CD8-positive, alpha-beta memory T cell (primary cell): Measurements from ENCODE around the gene XG. TPM values are rescaled to one million over a fixed set of nuclear protein-coding genes. Genes with fewer than 3 reads are reported as not detected.
A peak's percentile ranks its signal among the peaks of the same experiment; 100 is the strongest.
"Not testable (repeated sequence)": the region's sequence is repeated elsewhere in the genome, so short reads cannot be mapped to it uniquely, and the experiment has no call there.

Experiments
- CTCF ChIA-PET: fragments of 350-600 bp; sonication (Branson Sonifier 250); formaldehyde crosslinking; loops from one replicate; lab custom pipeline; 2021; ENCODE audit warnings: antibody characterized with exemption; lab: Charles Lee
- POLR2A ChIA-PET: fragments of 350-600 bp; sonication (Branson Sonifier 250); formaldehyde crosslinking; loops from one replicate; lab custom pipeline; 2021; ENCODE audit warnings: antibody characterized with exemption; lab: Charles Lee
- DNase-seq, 5 donors: peaks; one replicate each; pipeline versions ENCODE4 v3.0.0 to v3.0.0-alpha.2; 2020 to 2022; ENCODE audit warnings: mixed read lengths in 1 of 5
- H3K27ac ChIP-seq: one replicate; pipeline ENCODE4 v1.7.0; 2013; ENCODE audit warnings: low read depth, mild to moderate bottlenecking, low read length, moderate library complexity
- H3K27me3 ChIP-seq: 2 replicates; pipeline ENCODE4 v1.7.0; 2013; ENCODE audit warnings: low read length, mild to moderate bottlenecking; ENCODE audit not compliant: insufficient read depth, poor library complexity, severe bottlenecking
- H3K36me3 ChIP-seq: 2 replicates; pipeline ENCODE4 v1.7.0; 2013; ENCODE audit warnings: mild to moderate bottlenecking, low read length, moderate library complexity; ENCODE audit not compliant: insufficient read depth
- H3K4me1 ChIP-seq: 2 replicates; pipeline ENCODE4 v1.7.0; 2013; ENCODE audit warnings: mild to moderate bottlenecking, low read length, moderate library complexity; ENCODE audit not compliant: insufficient read depth
- H3K4me3 ChIP-seq: 2 replicates; pipeline ENCODE4 v1.7.0; 2013; ENCODE audit warnings: mild to moderate bottlenecking, low read length
- H3K9me3 ChIP-seq: 2 replicates; pipeline ENCODE4 v1.7.0; 2013; ENCODE audit warnings: mild to moderate bottlenecking, low read length
- H3K27ac Mint-ChIP-seq, 8 donors: one replicate each; pipeline ENCODE4 v1.8.0; 2020 to 2021; ENCODE audit warnings: mixed read lengths in 8 of 8, mild to moderate bottlenecking in 6 of 8, inconsistent platforms in 3 of 8, moderate library complexity in 3 of 8
- H3K27me3 Mint-ChIP-seq, 2 donors: one replicate each; pipeline ENCODE4 v1.8.0; 2020 to 2021; ENCODE audit warnings: mixed read lengths in 2 of 2, mild to moderate bottlenecking in 1 of 2, moderate library complexity in 1 of 2
- H3K36me3 Mint-ChIP-seq, 3 donors: one replicate each; pipeline ENCODE4 v1.8.0; 2020 to 2021; ENCODE audit warnings: mixed read lengths in 3 of 3, inconsistent platforms in 1 of 3, mild to moderate bottlenecking in 1 of 3
- H3K4me1 Mint-ChIP-seq, 3 donors: one replicate each; pipeline ENCODE4 v1.8.0; 2020 to 2021; ENCODE audit warnings: mixed read lengths in 3 of 3, inconsistent platforms in 1 of 3, mild to moderate bottlenecking in 1 of 3
- H3K4me3 Mint-ChIP-seq, 7 donors: one replicate each; pipeline ENCODE4 v1.8.0; 2020 to 2021; ENCODE audit warnings: mixed read lengths in 7 of 7, mild to moderate bottlenecking in 6 of 7, moderate library complexity in 4 of 7, inconsistent platforms in 2 of 7
- H3K9me3 Mint-ChIP-seq, 5 donors: one replicate each; pipeline ENCODE4 v1.8.0; 2020 to 2022; ENCODE audit warnings: mixed read lengths in 5 of 5, mild to moderate bottlenecking in 3 of 5, moderate library complexity in 2 of 5, inconsistent platforms in 1 of 5
- polyA plus RNA-seq: library from polyadenylated mRNA; unstranded; fragments of 300-500 nt; fragmentation: Illumina TruSeq; gene quantifications from one replicate; pipeline ENCODE4 v1.2.3, GENCODE V29; 2021
- total RNA-seq, 2 experiments: library from RNA; stranded (reverse); gene quantifications; one replicate each; pipeline ENCODE4 v1.2.3, GENCODE V29; 2021

Gene XG
- total and polyA plus RNA-seq, 3 experiments from 2014 or later: not detected

DNA sequence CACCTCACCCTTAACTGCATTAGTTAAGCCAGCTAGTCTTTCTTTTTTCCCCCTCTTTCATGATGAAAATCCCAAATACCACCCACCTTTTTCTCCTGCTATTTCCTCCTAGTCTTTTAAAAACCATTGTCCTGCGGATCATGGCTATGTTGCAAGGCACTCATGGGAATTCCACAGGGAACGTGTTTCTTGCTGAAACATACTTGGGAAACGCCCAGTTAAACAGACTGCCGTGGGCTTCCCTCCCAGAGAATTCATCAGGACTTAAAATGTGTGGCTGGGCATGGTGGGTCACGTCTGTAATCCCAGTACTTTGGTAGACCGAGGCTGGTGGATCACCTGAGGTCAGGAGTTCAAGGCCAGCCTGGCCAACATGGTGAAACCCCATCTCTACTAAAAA is 32.2 kb downstream of the XG start:
- Histone ChIP-seq H3K36me3 (no peaks in the 10 kb centered on the region), H3K4me1 (no peaks in the 10 kb centered on the region), H3K27ac (no peak overlapping the region), H3K9me3 (no peaks in the 10 kb centered on the region), H3K4me3 (no peak overlapping the region), H3K27me3 (no peaks in the 10 kb centered on the region)
- Mint-ChIP-seq H3K36me3 (peaks cover 0 to 5% (median 3%) of the 10 kb centered on the region in 3 donors), H3K4me3 (no peak overlapping the region), H3K4me1 (peaks cover 4 to 12% (median 7%) of the 10 kb centered on the region in 3 donors), H3K9me3 (peaks cover 0 to 2% (median 0%) of the 10 kb centered on the region in 5 donors), H3K27me3 (peaks cover 0 to 4% of the 10 kb centered on the region in 2 donors), H3K27ac (peak overlapping the region in 1 of 8 donors; percentile 57)
- ChIA-PET POLR2A (no interaction called here), CTCF (no interaction called here)
- no peak for DNase-seq

- Mint-ChIP-seq H3K9me3 (peaks cover 0 to 2% (median 0%) of the 10 kb centered on the region in 5 donors), H3K36me3 (peaks cover 0 to 3% (median 3%) of the 10 kb centered on the region in 3 donors), H3K4me3 (no peak overlapping the region), H3K27me3 (peaks cover 0 to 3% of the 10 kb centered on the region in 2 donors), H3K4me1 (peaks cover 4 to 12% (median 7%) of the 10 kb centered on the region in 3 donors), H3K27ac (no peak overlapping the region)
- no peaks in the 10 kb centered on the region for H3K36me3 ChIP-seq
- POLR2A ChIA-PET: no interaction called here
- H3K27me3 ChIP-seq: no peaks in the 10 kb centered on the region
- H3K4me3 ChIP-seq: no peak overlapping the region
- no peak overlapping the region for H3K27ac ChIP-seq
- CTCF ChIA-PET: no interaction called here
- no peaks in the 10 kb centered on the region for H3K9me3 ChIP-seq
- H3K4me1 ChIP-seq: no peaks in the 10 kb centered on the region
- no peak for DNase-seq
Measured at GRCh38 chrX:2785538-2785937, 33.7 kb downstream of the XG start.

DNA sequence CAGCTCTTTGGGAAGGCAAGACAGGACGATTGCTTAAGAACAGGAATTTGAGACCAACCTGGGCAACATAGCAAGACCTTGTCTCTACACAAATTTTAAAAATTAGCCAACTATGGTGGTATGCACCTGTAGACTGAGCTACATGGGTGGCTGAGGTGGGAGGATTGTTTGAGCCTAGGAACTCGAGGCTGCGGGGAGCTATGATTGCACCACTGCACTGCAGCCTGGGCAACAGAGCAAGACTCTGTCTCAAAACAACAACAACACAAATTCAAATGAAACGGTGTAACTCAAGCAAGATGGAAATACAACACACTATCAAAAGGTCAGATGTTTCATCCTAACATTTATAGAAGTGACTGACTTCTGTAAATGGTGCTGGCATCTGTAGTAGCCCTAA is 37.1 kb downstream of the XG start:
- Histone ChIP-seq H3K36me3 (no peaks in the 10 kb centered on the region), H3K9me3 (no peaks in the 10 kb centered on the region), H3K27me3 (no peaks in the 10 kb centered on the region), H3K4me1 (no peaks in the 10 kb centered on the region), H3K4me3 (no peak overlapping the region), H3K27ac (no peak overlapping the region)
- ChIA-PET CTCF (no interaction called here), POLR2A (no interaction called here)
- Mint-ChIP-seq H3K9me3 (peaks cover 0 to 2% (median 0%) of the 10 kb centered on the region in 5 donors), H3K4me1 (no peaks in the 10 kb centered on the region), H3K27ac (no peak overlapping the region), H3K27me3 (peaks cover 0 to 1% of the 10 kb centered on the region in 2 donors), H3K36me3 (peaks cover 0 to 3% (median 3%) of the 10 kb centered on the region in 3 donors), H3K4me3 (no peak overlapping the region)
- no peak for DNase-seq

DNA sequence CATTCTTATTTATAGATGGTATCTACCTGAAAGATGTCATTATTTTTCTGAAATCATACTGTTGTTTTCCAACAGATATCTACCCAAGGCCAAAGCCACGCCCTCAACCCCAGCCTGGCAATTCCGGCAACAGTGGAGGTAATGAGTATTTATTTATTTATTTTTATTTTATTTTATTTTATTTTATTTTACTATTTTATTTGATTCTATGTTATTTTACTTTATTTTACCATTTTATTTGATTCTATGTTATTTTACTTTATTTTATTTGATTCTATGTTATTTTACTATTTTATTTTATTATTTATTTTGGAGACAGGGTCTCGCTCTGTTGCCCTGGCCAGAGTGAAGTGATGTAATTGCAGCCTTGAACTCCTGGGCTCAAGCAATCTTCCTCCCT is 37.7 kb downstream of the XG start:
- CTCF ChIA-PET: no interaction called here
- H3K4me3 Mint-ChIP-seq: no peak overlapping the region

DNA sequence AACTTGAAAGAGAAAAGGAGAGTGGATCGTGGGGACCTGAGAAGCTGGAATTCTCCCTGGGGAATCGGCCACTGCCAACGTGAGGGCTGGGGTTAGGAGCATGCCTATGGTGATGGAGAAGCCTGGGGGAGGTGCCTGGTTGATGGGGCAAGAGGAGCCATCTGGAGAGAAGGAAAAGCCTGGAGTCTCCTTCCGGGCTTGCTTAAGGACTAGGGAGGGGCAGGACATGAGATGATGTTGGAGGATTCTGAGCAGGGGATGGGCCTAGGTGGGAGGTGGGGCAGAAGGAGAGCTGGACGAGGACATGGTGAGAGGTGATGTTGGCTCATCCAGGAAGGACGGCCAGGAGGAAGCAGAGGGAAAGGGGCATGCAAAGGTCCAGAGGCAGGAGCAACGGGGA is 41.9 kb downstream of the XG start:
- CTCF ChIA-PET: no interaction called here
- H3K36me3 ChIP-seq: no peaks in the 10 kb centered on the region
- no peak overlapping the region for H3K27ac ChIP-seq
- Mint-ChIP-seq H3K36me3 (no peaks in the 10 kb centered on the region), H3K27me3 (peaks cover 0 to 3% of the 10 kb centered on the region in 2 donors), H3K9me3 (no peaks in the 10 kb centered on the region), H3K27ac (peak overlapping the region in 1 of 8 donors; percentile 8), H3K4me3 (no peak overlapping the region), H3K4me1 (no peaks in the 10 kb centered on the region)
- H3K9me3 ChIP-seq: no peaks in the 10 kb centered on the region
- no peaks in the 10 kb centered on the region for H3K27me3 ChIP-seq
- H3K4me3 ChIP-seq: no peak overlapping the region
- no peak for DNase-seq
- H3K4me1 ChIP-seq: no peaks in the 10 kb centered on the region
- POLR2A ChIA-PET: no interaction called here

More for the DNA sequence above, 37.7 kb downstream of the XG start:
- no peaks in the 10 kb centered on the region for H3K9me3 ChIP-seq
- H3K4me3 ChIP-seq: no peak overlapping the region
- Mint-ChIP-seq H3K36me3 (peaks cover 0 to 3% (median 3%) of the 10 kb centered on the region in 3 donors), H3K9me3 (peaks cover 0 to 2% (median 0%) of the 10 kb centered on the region in 5 donors), H3K4me1 (no peaks in the 10 kb centered on the region), H3K27ac (no peak overlapping the region), H3K27me3 (peaks cover 0 to 1% of the 10 kb centered on the region in 2 donors)
- H3K4me1 ChIP-seq: no peaks in the 10 kb centered on the region
- no peak for DNase-seq
- POLR2A ChIA-PET: no interaction called here
- H3K27me3 ChIP-seq: no peaks in the 10 kb centered on the region
- no peaks in the 10 kb centered on the region for H3K36me3 ChIP-seq
- no peak overlapping the region for H3K27ac ChIP-seq

DNA sequence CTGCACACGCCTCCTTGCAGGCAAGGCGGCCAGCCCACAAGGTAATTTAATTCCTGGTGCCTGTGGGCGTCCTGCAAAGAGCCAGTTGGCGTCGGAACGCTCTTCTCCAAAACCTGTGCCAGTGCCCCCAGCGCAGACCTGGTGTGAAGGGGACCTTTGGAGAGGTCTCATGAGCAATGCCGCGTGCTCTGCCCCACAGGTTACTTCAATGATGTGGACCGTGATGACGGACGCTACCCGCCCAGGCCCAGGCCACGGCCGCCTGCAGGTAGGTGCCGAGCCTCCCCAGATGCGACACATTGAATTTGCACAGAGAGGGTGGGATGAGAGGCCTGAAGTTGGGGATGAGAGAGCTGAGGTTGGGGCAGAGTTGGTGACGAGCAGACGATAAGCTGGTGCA is 42.5 kb downstream of the XG start:
- Histone ChIP-seq H3K27me3 (no peaks in the 10 kb centered on the region), H3K9me3 (no peaks in the 10 kb centered on the region), H3K27ac (no peak overlapping the region), H3K4me3 (no peak overlapping the region), H3K36me3 (no peaks in the 10 kb centered on the region), H3K4me1 (no peaks in the 10 kb centered on the region)
- DNase-seq: no peak
- Mint-ChIP-seq H3K9me3 (no peaks in the 10 kb centered on the region), H3K4me1 (no peaks in the 10 kb centered on the region), H3K27me3 (peaks cover 3 to 4% of the 10 kb centered on the region in 2 donors), H3K4me3 (no peak overlapping the region), H3K36me3 (no peaks in the 10 kb centered on the region), H3K27ac (no peak overlapping the region)
- ChIA-PET CTCF (no interaction called here), POLR2A (no interaction called here)

DNA sequence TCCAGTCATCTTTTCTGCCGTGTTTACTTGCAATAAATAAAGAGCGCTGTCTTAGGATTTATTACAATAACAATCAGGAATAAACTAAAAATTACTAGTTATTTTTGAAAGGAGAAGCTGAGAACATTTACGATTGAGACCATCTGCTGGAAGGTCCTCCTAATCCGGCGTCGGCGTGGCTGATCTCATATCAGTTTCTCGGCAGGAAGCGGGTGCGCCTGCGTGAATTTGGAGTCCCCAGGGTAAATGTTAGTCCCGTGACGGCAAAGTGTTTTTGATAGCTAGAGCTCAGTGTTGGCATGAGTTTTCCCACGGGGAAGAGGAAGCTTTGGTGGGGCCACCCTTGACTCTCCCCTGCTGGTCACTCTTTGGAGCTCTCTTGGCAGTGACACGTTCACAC is 45.0 kb downstream of the XG start:
- H3K9me3 ChIP-seq, H3K4me3 Mint-ChIP-seq, H3K9me3 Mint-ChIP-seq: not testable (repeated sequence)

DNA sequence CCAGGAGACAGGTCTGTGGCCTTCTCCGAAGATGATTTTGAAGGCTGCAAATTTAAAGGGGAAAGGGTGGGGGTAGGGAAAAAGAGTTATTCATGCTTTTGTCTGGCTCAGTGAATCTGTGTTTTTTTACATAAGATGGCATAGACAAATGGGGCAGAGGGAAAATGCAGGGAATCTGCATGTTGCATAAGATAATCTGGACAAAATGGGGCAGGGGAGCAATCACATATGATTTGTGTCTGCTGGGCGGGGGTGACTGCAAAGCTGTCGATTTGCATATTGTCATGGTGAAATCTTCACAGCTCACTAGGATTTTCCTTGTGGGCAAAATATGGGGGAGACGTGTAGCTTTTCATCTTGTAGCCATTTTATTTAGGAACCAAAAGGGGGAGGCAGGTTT is 47.5 kb downstream of the XG start:
- ChIA-PET CTCF (no interaction called here), POLR2A (no interaction called here)
- Histone ChIP-seq H3K9me3 (no peaks in the 10 kb centered on the region), H3K4me1 (no peaks in the 10 kb centered on the region), H3K36me3 (no peaks in the 10 kb centered on the region), H3K27me3 (no peaks in the 10 kb centered on the region), H3K4me3 (no peak overlapping the region), H3K27ac (no peak overlapping the region)
- Mint-ChIP-seq H3K27me3 (peaks cover 6 to 10% of the 10 kb centered on the region in 2 donors), H3K4me1 (no peaks in the 10 kb centered on the region), H3K36me3 (no peaks in the 10 kb centered on the region), H3K4me3 (no peak overlapping the region), H3K9me3 (no peaks in the 10 kb centered on the region), H3K27ac (no peak overlapping the region)
- DNase-seq: no peak

More for the DNA sequence above, 45.0 kb downstream of the XG start:
- CTCF ChIA-PET, H3K27me3 ChIP-seq, H3K27ac ChIP-seq, DNase-seq, POLR2A ChIA-PET, H3K4me1 Mint-ChIP-seq, H3K4me1 ChIP-seq, H3K4me3 ChIP-seq, H3K36me3 Mint-ChIP-seq, H3K27me3 Mint-ChIP-seq, H3K27ac Mint-ChIP-seq, H3K36me3 ChIP-seq: not testable (repeated sequence)

- H3K27me3 ChIP-seq, H3K4me1 ChIP-seq, CTCF ChIA-PET, H3K27ac ChIP-seq, H3K9me3 ChIP-seq, H3K27ac Mint-ChIP-seq, H3K4me1 Mint-ChIP-seq, H3K36me3 ChIP-seq, POLR2A ChIA-PET, H3K4me3 ChIP-seq, H3K36me3 Mint-ChIP-seq, H3K9me3 Mint-ChIP-seq, DNase-seq, H3K4me3 Mint-ChIP-seq: not testable (repeated sequence)
- H3K27me3 Mint-ChIP-seq: peaks cover 6 to 13% of the 10 kb centered on the region in 2 donors
Measured at GRCh38 chrX:2799980-2800379, 48.1 kb downstream of the XG start.
